Activated CD4-positive, alpha-beta T cell treated with anti-CD3 and anti-CD28 coated beads, Interleukin-10, Interleukin-2, amounts not matched to agents 100 ng/mL and 50 ng/mL, durations not matched to agents 16 hours and 8 hours (primary cell): ENCODE results near the gene LAMC3.

ENCODE experiments used
- DNase-seq: peaks from one replicate; pipeline ENCODE4 v3.0.0-alpha.2; 2020

The LAMC3 gene

GRCh38 chr9:131008909-131009618 lies at the start of gene LAMC3:
LAMC3 (plus strand) TSS chr9:131009174; CDS start chr9:131009215, 41 bp downstream.
- no peak for DNase-seq

- DNase-seq: no peak
Observed at GRCh38 chr9:130959809-130960334, 49.1 kb upstream of the LAMC3 start.

GRCh38 chr9:130960522-130961378 lies 48.2 kb upstream of the LAMC3 start:
- DNase-seq: no peak

- DNase-seq: no peak
Observed at GRCh38 chr9:130961511-130962300, 47.3 kb upstream of the LAMC3 start.

GRCh38 chr9:130962418-130963316 lies 46.3 kb upstream of the LAMC3 start:
- DNase-seq: no peak

- DNase-seq: no peak
Observed at GRCh38 chr9:130963337-130963908, 45.6 kb upstream of the LAMC3 start.

GRCh38 chr9:130963916-130964315 lies 45.1 kb upstream of the LAMC3 start:
- DNase-seq: no peak

GRCh38 chr9:130965680-130966079 lies 43.3 kb upstream of the LAMC3 start:
- no peak for DNase-seq

GRCh38 chr9:130970052-130970451 lies 38.9 kb upstream of the LAMC3 start:
- DNase-seq: no peak

GRCh38 chr9:130970855-130971254 lies 38.1 kb upstream of the LAMC3 start:
- no peak for DNase-seq

- no peak for DNase-seq
Observed at GRCh38 chr9:130971294-130971849, 37.6 kb upstream of the LAMC3 start.

- no peak for DNase-seq
Observed at GRCh38 chr9:130972277-130972956, 36.6 kb upstream of the LAMC3 start.

- DNase-seq: no peak
Observed at GRCh38 chr9:130972957-130973685, 35.9 kb upstream of the LAMC3 start.

- no peak for DNase-seq
Observed at GRCh38 chr9:130973686-130974281, 35.2 kb upstream of the LAMC3 start.

- DNase-seq: no peak
Observed at GRCh38 chr9:130974697-130975096, 34.3 kb upstream of the LAMC3 start.

GRCh38 chr9:130975156-130975555 lies 33.8 kb upstream of the LAMC3 start:
- no peak for DNase-seq

- no peak for DNase-seq
Observed at GRCh38 chr9:130975932-130976841, 32.8 kb upstream of the LAMC3 start.

GRCh38 chr9:130977811-130978221 lies 31.2 kb upstream of the LAMC3 start:
- no peak for DNase-seq
